ENCODE results near the gene GLI1. TPM values are rescaled to one million over a fixed set of nuclear protein-coding genes. Genes with fewer than 3 reads are reported as not detected.

Gene GLI1
- total and polyA plus RNA-seq, 4 donors, result 2.6 to 9.2 (median 7.0) TPM

DNA sequence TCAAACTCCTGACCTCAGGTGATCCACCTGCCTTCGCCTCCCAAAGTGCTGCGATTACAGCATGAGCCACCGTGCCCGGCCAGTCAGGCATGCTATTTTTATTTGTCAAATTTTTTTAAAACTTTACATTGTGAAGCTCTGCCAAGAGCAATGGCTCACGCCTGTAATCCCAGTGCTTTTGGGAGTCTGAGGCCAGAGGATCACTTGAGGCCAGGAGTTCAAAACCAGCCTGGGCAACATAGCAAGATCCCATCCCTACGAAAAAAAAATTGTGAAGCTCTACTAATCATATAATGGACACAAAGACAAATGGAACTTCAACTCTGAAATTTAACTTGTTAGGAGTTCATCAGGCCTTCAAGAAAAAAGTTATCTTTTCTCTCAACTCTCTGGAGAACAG, 30.6 kb upstream of the GLI1 start:
- peaks cover 6% of the 10 kb centered on the region for H3K36me3 ChIP-seq (ENCODE audit: control insufficient read depth, insufficient read depth, low read length)
- peaks cover 9% of the 10 kb centered on the region for H3K4me1 ChIP-seq (ENCODE audit: control insufficient read depth, insufficient read depth, low read length)
- H3K9me3 ChIP-seq (ENCODE audit: control insufficient read depth, insufficient read depth, low read length), result no peaks in the 10 kb centered on the region
- no peak for DNase-seq (ENCODE audit: low read depth in 4 of 6, low spot score in 6 of 6)
- no peaks in the 10 kb centered on the region for H3K27me3 ChIP-seq (ENCODE audit: control insufficient read depth, insufficient read depth, low read length)
- H3K27ac ChIP-seq (ENCODE audit: low read depth, low read length), result no peak overlapping the region
- WGBS (ENCODE audit: insufficient coverage), result 93% methylated on average over 6 of the region's 6 CpGs
- H3K4me3 ChIP-seq (ENCODE audit: low read depth, low read length), result no peak overlapping the region

DNA sequence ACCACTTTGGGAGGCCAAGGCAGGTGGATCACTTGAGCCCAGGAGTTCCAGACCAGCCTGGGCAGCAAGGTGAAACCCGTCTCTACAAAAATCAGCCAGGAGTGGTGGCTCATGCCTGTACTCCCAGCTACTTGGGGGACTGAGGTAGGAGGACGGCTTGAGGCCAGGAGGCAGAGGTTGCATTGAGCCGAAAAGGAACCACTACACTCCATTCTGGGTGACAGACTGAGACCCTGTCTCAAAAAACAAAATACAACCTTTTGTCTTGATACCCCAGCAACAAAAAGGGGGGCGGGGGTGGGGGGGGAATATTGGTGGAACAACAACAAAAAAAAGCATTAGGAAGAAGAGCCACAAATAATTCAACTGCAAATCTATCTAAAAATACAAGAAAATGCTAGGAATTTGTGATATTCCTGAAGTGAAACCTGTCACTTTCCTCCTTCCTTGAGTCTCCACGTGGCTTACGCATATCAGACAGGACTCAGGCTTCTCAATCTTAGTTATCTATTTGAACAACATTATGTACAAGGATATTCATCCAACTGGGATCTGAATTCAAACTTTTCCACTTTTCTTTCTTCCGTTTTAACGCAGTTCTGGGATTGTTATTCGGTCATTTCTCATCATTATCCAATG, 30.0 kb upstream of the GLI1 start:
- H3K27me3 ChIP-seq (ENCODE audit: control insufficient read depth, insufficient read depth, low read length), result no peaks in the 10 kb centered on the region
- H3K27ac ChIP-seq (ENCODE audit: low read depth, low read length), result peak overlapping the region; percentile 87
- 12% methylated on average over 3 of the region's 9 CpGs for WGBS (ENCODE audit: insufficient coverage)
- H3K9me3 ChIP-seq (ENCODE audit: control insufficient read depth, insufficient read depth, low read length), result no peaks in the 10 kb centered on the region
- peak overlapping the region; percentile 63 for H3K4me3 ChIP-seq (ENCODE audit: low read depth, low read length)
- H3K4me1 ChIP-seq (ENCODE audit: control insufficient read depth, insufficient read depth, low read length), result peaks cover 9% of the 10 kb centered on the region
- H3K36me3 ChIP-seq (ENCODE audit: control insufficient read depth, insufficient read depth, low read length), result peaks cover 6% of the 10 kb centered on the region
- no peak for DNase-seq (ENCODE audit: low read depth in 4 of 6, low spot score in 6 of 6)

DNA sequence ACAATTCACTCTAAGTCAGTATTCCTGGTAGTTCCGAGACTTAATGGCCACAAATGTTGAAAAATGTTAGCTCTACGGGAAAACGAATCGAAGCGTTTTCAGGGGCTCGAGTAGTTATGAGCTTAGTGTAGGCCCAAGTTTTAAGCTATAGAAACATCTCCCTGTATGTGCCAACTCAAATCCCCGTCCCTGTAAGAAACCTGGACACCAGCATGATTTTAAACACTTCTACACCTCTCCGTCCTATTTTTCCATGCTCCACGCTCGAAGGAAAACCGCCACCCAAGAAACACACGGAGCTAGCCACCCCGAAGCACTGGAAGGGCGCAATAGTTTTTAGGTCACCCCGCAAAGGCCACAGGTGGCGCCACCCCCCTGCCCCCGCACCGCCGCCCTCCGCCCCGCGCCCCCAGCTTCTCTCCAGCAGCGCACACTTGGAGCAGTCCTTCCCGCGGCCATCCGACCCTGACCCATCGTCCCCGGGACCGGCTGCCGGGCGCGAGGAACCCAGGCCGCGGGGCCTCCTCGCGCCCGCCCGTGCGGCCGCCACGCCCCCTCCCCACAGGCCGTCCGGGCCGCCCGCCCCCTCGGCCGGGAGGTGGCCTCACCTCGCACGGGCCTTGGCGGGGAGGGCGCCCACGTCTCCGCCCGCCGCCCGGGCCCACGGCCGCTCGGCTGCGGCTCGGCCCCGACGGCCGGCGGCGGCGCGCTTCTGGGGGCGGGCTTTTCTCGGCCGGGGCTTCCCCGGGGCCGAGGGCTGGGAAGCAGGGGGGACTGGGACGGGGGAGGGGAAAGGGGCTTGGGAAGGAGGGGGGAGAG, 29.3 kb upstream of the GLI1 start:
- under 1% methylated on average over 61 of the region's 74 CpGs for WGBS (ENCODE audit: insufficient coverage)
- Histone ChIP-seq H3K4me3 (ENCODE audit: low read depth, low read length) (peak overlapping the region; percentile 67), H3K9me3 (ENCODE audit: control insufficient read depth, insufficient read depth, low read length) (no peaks in the 10 kb centered on the region), H3K36me3 (ENCODE audit: control insufficient read depth, insufficient read depth, low read length) (peaks cover 5% of the 10 kb centered on the region), H3K27ac (ENCODE audit: low read depth, low read length) (peak overlapping the region; percentile 91), H3K4me1 (ENCODE audit: control insufficient read depth, insufficient read depth, low read length) (peaks cover 9% of the 10 kb centered on the region), H3K27me3 (ENCODE audit: control insufficient read depth, insufficient read depth, low read length) (no peaks in the 10 kb centered on the region)
- DNase-seq (ENCODE audit: low read depth in 4 of 6, low spot score in 6 of 6), result peak in 2 of 6 donors; percentile 29 to 35

GRCh38 chr12:57430931-57431566, 28.5 kb upstream of the GLI1 start, which contains the start of gene R3HDM2:
R3HDM2 (minus strand) TSS chr12:57431043; CDS start chr12:57310428, 120,615 bp downstream.
- H3K9me3 ChIP-seq (ENCODE audit: control insufficient read depth, insufficient read depth, low read length), result no peaks in the 10 kb centered on the region
- peak; percentile 84 to 98 (median 89) for DNase-seq (ENCODE audit: low read depth in 4 of 6, low spot score in 6 of 6)
- under 1% methylated on average over 32 of the region's 41 CpGs for WGBS (ENCODE audit: insufficient coverage)

DNA sequence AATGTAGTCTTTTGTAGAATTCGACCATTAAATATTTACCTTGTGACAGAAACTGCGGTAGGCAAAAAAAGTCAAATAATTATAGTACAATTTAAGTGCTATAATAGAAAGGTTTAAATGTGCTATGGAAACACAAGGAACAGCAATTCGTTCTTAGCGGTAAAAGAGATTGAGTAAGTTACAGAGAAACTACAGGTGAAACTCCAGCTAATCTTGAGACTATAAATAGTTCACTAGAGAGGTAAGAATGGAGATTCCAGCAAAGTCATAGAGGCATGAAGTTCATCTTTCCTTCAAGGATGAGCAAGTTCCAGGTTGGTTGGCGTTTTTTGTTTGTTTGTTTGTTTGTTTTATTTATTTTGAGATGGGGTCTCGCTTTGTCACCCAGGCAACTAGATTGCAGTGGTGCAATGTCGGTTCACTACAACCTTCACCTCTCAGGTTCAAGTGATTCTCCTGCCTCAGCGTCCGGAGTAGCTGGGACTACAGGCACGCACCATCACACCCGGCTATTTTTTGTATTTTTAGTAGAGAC, 27.9 kb upstream of the GLI1 start:
- Histone ChIP-seq H3K4me3 (ENCODE audit: low read depth, low read length) (peak overlapping the region; percentile 67), H3K4me1 (ENCODE audit: control insufficient read depth, insufficient read depth, low read length) (peaks cover 9% of the 10 kb centered on the region), H3K9me3 (ENCODE audit: control insufficient read depth, insufficient read depth, low read length) (no peaks in the 10 kb centered on the region), H3K36me3 (ENCODE audit: control insufficient read depth, insufficient read depth, low read length) (no peaks in the 10 kb centered on the region), H3K27ac (ENCODE audit: low read depth, low read length) (no peak overlapping the region), H3K27me3 (ENCODE audit: control insufficient read depth, insufficient read depth, low read length) (no peaks in the 10 kb centered on the region)
- no CpG with 5 or more reads among the region's 11 CpGs for WGBS (ENCODE audit: insufficient coverage)
- no peak for DNase-seq (ENCODE audit: low read depth in 4 of 6, low spot score in 6 of 6)

More at GRCh38 chr12:57430931-57431566, 28.5 kb upstream of the GLI1 start, which contains the start of gene R3HDM2:
- Histone ChIP-seq H3K4me3 (ENCODE audit: low read depth, low read length) (peak within 1 kb of the TSS; percentile 67), H3K4me1 (ENCODE audit: control insufficient read depth, insufficient read depth, low read length) (peaks cover 9% of the 10 kb centered on the region), H3K36me3 (ENCODE audit: control insufficient read depth, insufficient read depth, low read length) (no peaks in the 10 kb centered on the region), H3K27ac (ENCODE audit: low read depth, low read length) (peak within 1 kb of the TSS; percentile 91), H3K27me3 (ENCODE audit: control insufficient read depth, insufficient read depth, low read length) (no peaks in the 10 kb centered on the region)

DNA sequence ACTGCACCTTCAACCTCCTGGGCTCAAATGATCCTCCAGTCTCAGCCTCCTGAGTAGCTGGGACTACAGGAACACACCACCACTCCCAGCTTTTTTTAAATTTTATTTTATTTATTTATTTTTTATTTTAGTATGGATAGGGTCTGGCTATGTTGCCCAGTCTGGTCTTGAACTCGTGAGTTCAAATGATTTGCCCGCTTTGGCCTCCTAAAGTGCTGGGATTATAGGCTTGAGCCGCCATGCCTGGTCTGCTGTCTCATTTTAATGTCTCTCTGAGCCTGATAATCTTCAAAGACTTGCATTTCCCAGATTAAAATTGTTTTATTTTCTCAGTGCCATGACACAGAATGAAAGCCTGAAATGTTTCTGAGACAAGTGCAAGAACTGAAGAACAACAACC, 26.2 kb upstream of the GLI1 start:
- Histone ChIP-seq H3K9me3 (ENCODE audit: control insufficient read depth, insufficient read depth, low read length) (no peaks in the 10 kb centered on the region), H3K36me3 (ENCODE audit: control insufficient read depth, insufficient read depth, low read length) (no peaks in the 10 kb centered on the region), H3K4me1 (ENCODE audit: control insufficient read depth, insufficient read depth, low read length) (peaks cover 9% of the 10 kb centered on the region), H3K4me3 (ENCODE audit: low read depth, low read length) (no peak overlapping the region), H3K27ac (ENCODE audit: low read depth, low read length) (no peak overlapping the region), H3K27me3 (ENCODE audit: control insufficient read depth, insufficient read depth, low read length) (no peaks in the 10 kb centered on the region)
- no peak for DNase-seq (ENCODE audit: low read depth in 4 of 6, low spot score in 6 of 6)
- WGBS (ENCODE audit: insufficient coverage), result 71% methylated on average over 3 of the region's 3 CpGs

- H3K27ac ChIP-seq (ENCODE audit: low read depth, low read length), result no peak within 1 kb of the TSS
- H3K27me3 ChIP-seq (ENCODE audit: control insufficient read depth, insufficient read depth, low read length), result no peaks in the 10 kb centered on the region
- H3K36me3 ChIP-seq (ENCODE audit: control insufficient read depth, insufficient read depth, low read length), result no peaks in the 10 kb centered on the region
- H3K4me3 ChIP-seq (ENCODE audit: low read depth, low read length), result no peak within 1 kb of the TSS
- H3K4me1 ChIP-seq (ENCODE audit: control insufficient read depth, insufficient read depth, low read length), result no peaks in the 10 kb centered on the region
- DNase-seq (ENCODE audit: low read depth in 4 of 6, low spot score in 6 of 6), result no peak
- no peaks in the 10 kb centered on the region for H3K9me3 ChIP-seq (ENCODE audit: control insufficient read depth, insufficient read depth, low read length)
- WGBS (ENCODE audit: insufficient coverage), result 79% methylated on average over 8 of the region's 8 CpGs
These were observed 24.9 kb upstream of the GLI1 start, which contains the start of gene INHBC for GRCh38 chr12:57434517-57435223. INHBC (plus strand) TSS chr12:57434784; CDS start chr12:57434887, 103 bp downstream.

DNA sequence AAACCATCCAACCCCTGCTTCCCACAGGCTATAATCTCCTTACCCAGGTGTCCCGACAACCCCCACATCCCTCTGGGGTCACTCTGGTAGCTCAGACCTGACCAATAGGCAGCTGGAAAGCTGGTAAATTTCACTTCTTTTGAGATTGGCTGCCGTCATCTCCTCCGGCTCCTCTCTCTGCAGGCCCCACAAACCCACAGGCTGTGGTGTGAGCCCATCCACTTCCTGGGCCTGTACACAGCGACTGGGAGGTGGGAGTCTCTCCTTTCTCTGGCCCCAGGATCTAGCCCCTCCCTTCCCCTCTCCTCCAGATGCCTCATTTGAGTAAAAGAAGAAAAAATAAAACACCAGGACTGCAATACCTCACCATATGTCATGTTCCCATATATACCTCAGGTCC, 24.3 kb upstream of the GLI1 start:
- H3K27me3 ChIP-seq (ENCODE audit: control insufficient read depth, insufficient read depth, low read length), result no peaks in the 10 kb centered on the region
- DNase-seq (ENCODE audit: low read depth in 4 of 6, low spot score in 6 of 6), result no peak
- H3K36me3 ChIP-seq (ENCODE audit: control insufficient read depth, insufficient read depth, low read length), result no peaks in the 10 kb centered on the region
- H3K4me3 ChIP-seq (ENCODE audit: low read depth, low read length), result no peak overlapping the region
- WGBS (ENCODE audit: insufficient coverage), result 40% methylated on average over 1 of the region's 4 CpGs
- H3K9me3 ChIP-seq (ENCODE audit: control insufficient read depth, insufficient read depth, low read length), result no peaks in the 10 kb centered on the region
- H3K27ac ChIP-seq (ENCODE audit: low read depth, low read length), result no peak overlapping the region
- no peaks in the 10 kb centered on the region for H3K4me1 ChIP-seq (ENCODE audit: control insufficient read depth, insufficient read depth, low read length)

- H3K27ac ChIP-seq (ENCODE audit: low read depth, low read length), result no peak overlapping the region
- H3K27me3 ChIP-seq (ENCODE audit: control insufficient read depth, insufficient read depth, low read length), result no peaks in the 10 kb centered on the region
- WGBS (ENCODE audit: insufficient coverage), result no CpG with 5 or more reads among the region's 1 CpG
- no peak overlapping the region for H3K4me3 ChIP-seq (ENCODE audit: low read depth, low read length)
- no peaks in the 10 kb centered on the region for H3K9me3 ChIP-seq (ENCODE audit: control insufficient read depth, insufficient read depth, low read length)
- H3K4me1 ChIP-seq (ENCODE audit: control insufficient read depth, insufficient read depth, low read length), result no peaks in the 10 kb centered on the region
- DNase-seq (ENCODE audit: low read depth in 4 of 6, low spot score in 6 of 6), result no peak
- H3K36me3 ChIP-seq (ENCODE audit: control insufficient read depth, insufficient read depth, low read length), result no peaks in the 10 kb centered on the region
These were observed 21.2 kb upstream of the GLI1 start for GRCh38 chr12:57438400-57438799.
